ENCODE measurements around the gene DAAM2. TPM values are rescaled to one million over a fixed set of nuclear protein-coding genes. Genes with fewer than 3 reads are reported as not detected.

DAAM2 gene
- polyA plus RNA-seq, 3 donors, result 24.2 to 30.9 (median 30.6) TPM

- no peak for DNase-seq (ENCODE audit: extremely low read depth in 1 of 11, low read depth in 9 of 11, low spot score in 4 of 11)
Observed at GRCh38 chr6:39811835-39812345, 19.7 kb downstream of the DAAM2 start.

- DNase-seq (ENCODE audit: extremely low read depth in 1 of 11, low read depth in 9 of 11, low spot score in 4 of 11), result no peak
Observed at GRCh38 chr6:39812496-39812852, 20.3 kb downstream of the DAAM2 start.

- peak in 1 of 11 donors; percentile 25 for DNase-seq (ENCODE audit: extremely low read depth in 1 of 11, low read depth in 9 of 11, low spot score in 4 of 11)
Observed at GRCh38 chr6:39812853-39813533, 20.8 kb downstream of the DAAM2 start.

- DNase-seq (ENCODE audit: extremely low read depth in 1 of 11, low read depth in 9 of 11, low spot score in 4 of 11), result no peak
Observed at GRCh38 chr6:39814236-39814635, 22.1 kb downstream of the DAAM2 start.

GRCh38 chr6:39815356-39815755 is 23.2 kb downstream of the DAAM2 start:
- no peak for DNase-seq (ENCODE audit: extremely low read depth in 1 of 11, low read depth in 9 of 11, low spot score in 4 of 11)

GRCh38 chr6:39816747-39817146 is 24.6 kb downstream of the DAAM2 start:
- no peak for DNase-seq (ENCODE audit: extremely low read depth in 1 of 11, low read depth in 9 of 11, low spot score in 4 of 11)

- DNase-seq (ENCODE audit: extremely low read depth in 1 of 11, low read depth in 9 of 11, low spot score in 4 of 11), result no peak
Observed at GRCh38 chr6:39818695-39819094, 26.5 kb downstream of the DAAM2 start.

GRCh38 chr6:39819228-39819627 is 27.1 kb downstream of the DAAM2 start:
- no peak for DNase-seq (ENCODE audit: extremely low read depth in 1 of 11, low read depth in 9 of 11, low spot score in 4 of 11)

- no peak for DNase-seq (ENCODE audit: extremely low read depth in 1 of 11, low read depth in 9 of 11, low spot score in 4 of 11)
Observed at GRCh38 chr6:39819676-39820075, 27.5 kb downstream of the DAAM2 start.

- DNase-seq (ENCODE audit: extremely low read depth in 1 of 11, low read depth in 9 of 11, low spot score in 4 of 11), result no peak
Observed at GRCh38 chr6:39820553-39820952, 28.4 kb downstream of the DAAM2 start.

- DNase-seq (ENCODE audit: extremely low read depth in 1 of 11, low read depth in 9 of 11, low spot score in 4 of 11), result no peak
Observed at GRCh38 chr6:39821046-39821740, 29.0 kb downstream of the DAAM2 start.

GRCh38 chr6:39821742-39822532 is 29.8 kb downstream of the DAAM2 start:
- no peak for DNase-seq (ENCODE audit: extremely low read depth in 1 of 11, low read depth in 9 of 11, low spot score in 4 of 11)

- no peak for DNase-seq (ENCODE audit: extremely low read depth in 1 of 11, low read depth in 9 of 11, low spot score in 4 of 11)
Observed at GRCh38 chr6:39822846-39823815, 31.0 kb downstream of the DAAM2 start.

GRCh38 chr6:39824030-39824926 is 32.1 kb downstream of the DAAM2 start:
- DNase-seq (ENCODE audit: extremely low read depth in 1 of 11, low read depth in 9 of 11, low spot score in 4 of 11), result no peak

- no peak for DNase-seq (ENCODE audit: extremely low read depth in 1 of 11, low read depth in 9 of 11, low spot score in 4 of 11)
Observed at GRCh38 chr6:39829331-39829730, 37.2 kb downstream of the DAAM2 start.

GRCh38 chr6:39830444-39830843 is 38.3 kb downstream of the DAAM2 start:
- DNase-seq (ENCODE audit: extremely low read depth in 1 of 11, low read depth in 9 of 11, low spot score in 4 of 11), result no peak

GRCh38 chr6:39831701-39832100 is 39.5 kb downstream of the DAAM2 start:
- DNase-seq (ENCODE audit: extremely low read depth in 1 of 11, low read depth in 9 of 11, low spot score in 4 of 11), result no peak

- DNase-seq (ENCODE audit: extremely low read depth in 1 of 11, low read depth in 9 of 11, low spot score in 4 of 11), result no peak
Observed at GRCh38 chr6:39834278-39834677, 42.1 kb downstream of the DAAM2 start.
